Mucosa of rectum (tissue), 2 donors: Measurements from ENCODE around the gene ZDHHC9.

ENCODE experiments used
- H3K27ac ChIP-seq, 2 donors: one replicate each; pipeline ENCODE4 v1.7.0; 2013; ENCODE audit warnings: inconsistent platforms in 2 of 2, low read depth in 2 of 2, low read length in 2 of 2
- H3K27me3 ChIP-seq, 2 donors: one replicate each; pipeline ENCODE4 v1.7.0; 2013; ENCODE audit warnings: low read length in 2 of 2; ENCODE audit not compliant: control insufficient read depth in 2 of 2, insufficient read depth in 2 of 2
- H3K36me3 ChIP-seq, 2 donors: one replicate each; pipeline ENCODE4 v1.7.0; 2013; ENCODE audit warnings: low read length in 2 of 2; ENCODE audit not compliant: control insufficient read depth in 2 of 2, insufficient read depth in 2 of 2
- H3K4me1 ChIP-seq, 2 donors: one replicate each; pipeline ENCODE4 v1.7.0; 2013; ENCODE audit warnings: low read length in 2 of 2, mild to moderate bottlenecking in 1 of 2; ENCODE audit not compliant: control insufficient read depth in 2 of 2, insufficient read depth in 2 of 2
- H3K4me3 ChIP-seq, 2 donors: one replicate each; pipeline ENCODE4 v1.7.0; 2013; ENCODE audit warnings: low read length in 2 of 2
- H3K9ac ChIP-seq, 2 donors: one replicate each; pipeline ENCODE4 v1.7.0; 2013; ENCODE audit warnings: low read length in 2 of 2, low read depth in 1 of 2, mild to moderate bottlenecking in 1 of 2
- H3K9me3 ChIP-seq, 2 donors: one replicate each; pipeline ENCODE4 v1.7.0; 2013; ENCODE audit warnings: low read length in 2 of 2; ENCODE audit not compliant: control insufficient read depth in 2 of 2
- donor health status: healthy.
- donor health status: Normal muscosa, but diverticular disease.

The ZDHHC9 gene

GRCh38 chrX:129823522-129823921 is 20.2 kb downstream of the ZDHHC9 start:
- no peaks in the 10 kb centered on the region for H3K4me1 ChIP-seq
- H3K9me3 ChIP-seq: no peaks in the 10 kb centered on the region
- H3K36me3 ChIP-seq: no peaks in the 10 kb centered on the region
- no peak overlapping the region for H3K9ac ChIP-seq
- H3K27me3 ChIP-seq: no peaks in the 10 kb centered on the region
- H3K27ac ChIP-seq: no peak overlapping the region
- H3K4me3 ChIP-seq: no peak overlapping the region

GRCh38 chrX:129823115-129823514 is 20.6 kb downstream of the ZDHHC9 start:
- no peak overlapping the region for H3K4me3 ChIP-seq
- no peak overlapping the region for H3K27ac ChIP-seq
- no peak overlapping the region for H3K9ac ChIP-seq

GRCh38 chrX:129818123-129818522 is 25.6 kb downstream of the ZDHHC9 start:
- Histone ChIP-seq H3K27me3 (no peaks in the 10 kb centered on the region), H3K9me3 (no peaks in the 10 kb centered on the region), H3K4me1 (no peaks in the 10 kb centered on the region), H3K27ac (no peak overlapping the region), H3K36me3 (no peaks in the 10 kb centered on the region), H3K9ac (no peak overlapping the region), H3K4me3 (no peak overlapping the region)

More at GRCh38 chrX:129823115-129823514, 20.6 kb downstream of the ZDHHC9 start:
- Histone ChIP-seq H3K9me3 (no peaks in the 10 kb centered on the region), H3K36me3 (no peaks in the 10 kb centered on the region), H3K27me3 (no peaks in the 10 kb centered on the region), H3K4me1 (no peaks in the 10 kb centered on the region)

- Histone ChIP-seq H3K4me1 (no peaks in the 10 kb centered on the region), H3K9ac (no peak overlapping the region), H3K36me3 (peaks cover 0 to 8% of the 10 kb centered on the region in 2 donors), H3K27ac (no peak overlapping the region), H3K9me3 (no peaks in the 10 kb centered on the region), H3K4me3 (no peak overlapping the region), H3K27me3 (no peaks in the 10 kb centered on the region)
Observed at GRCh38 chrX:129813662-129814368, 29.9 kb downstream of the ZDHHC9 start.

- H3K27ac ChIP-seq: no peak overlapping the region
Observed at GRCh38 chrX:129808829-129809796, 34.6 kb downstream of the ZDHHC9 start.

GRCh38 chrX:129808158-129808828 is 35.4 kb downstream of the ZDHHC9 start:
- Histone ChIP-seq H3K36me3 (peaks cover 7 to 8% of the 10 kb centered on the region in 2 donors), H3K27me3 (no peaks in the 10 kb centered on the region), H3K4me3 (no peak overlapping the region), H3K4me1 (no peaks in the 10 kb centered on the region), H3K27ac (no peak overlapping the region), H3K9me3 (no peaks in the 10 kb centered on the region), H3K9ac (no peak overlapping the region)

More at GRCh38 chrX:129808829-129809796, 34.6 kb downstream of the ZDHHC9 start:
- H3K36me3 ChIP-seq: peaks cover 7 to 8% of the 10 kb centered on the region in 2 donors
- H3K9ac ChIP-seq: no peak overlapping the region
- no peak overlapping the region for H3K4me3 ChIP-seq
- no peaks in the 10 kb centered on the region for H3K27me3 ChIP-seq
- H3K4me1 ChIP-seq: no peaks in the 10 kb centered on the region
- H3K9me3 ChIP-seq: no peaks in the 10 kb centered on the region

- H3K27ac ChIP-seq: no peak overlapping the region
- H3K4me1 ChIP-seq: no peaks in the 10 kb centered on the region
- no peaks in the 10 kb centered on the region for H3K27me3 ChIP-seq
- no peak overlapping the region for H3K9ac ChIP-seq
- H3K4me3 ChIP-seq: no peak overlapping the region
- peaks cover 0 to 7% of the 10 kb centered on the region in 2 donors for H3K36me3 ChIP-seq
- no peaks in the 10 kb centered on the region for H3K9me3 ChIP-seq
Observed at GRCh38 chrX:129804806-129805205, 38.9 kb downstream of the ZDHHC9 start.

- Histone ChIP-seq H3K27ac (no peak overlapping the region), H3K4me3 (no peak overlapping the region), H3K27me3 (no peaks in the 10 kb centered on the region), H3K4me1 (no peaks in the 10 kb centered on the region), H3K9me3 (no peaks in the 10 kb centered on the region), H3K36me3 (peaks cover 0 to 7% of the 10 kb centered on the region in 2 donors), H3K9ac (no peak overlapping the region)
Observed at GRCh38 chrX:129802863-129803262, 40.8 kb downstream of the ZDHHC9 start.

- Histone ChIP-seq H3K27ac (no peak overlapping the region), H3K4me1 (no peaks in the 10 kb centered on the region)
Observed at GRCh38 chrX:129800186-129800585, 43.5 kb downstream of the ZDHHC9 start.

GRCh38 chrX:129798888-129799287 is 44.8 kb downstream of the ZDHHC9 start:
- no peak overlapping the region for H3K9ac ChIP-seq
- no peaks in the 10 kb centered on the region for H3K4me1 ChIP-seq
- H3K36me3 ChIP-seq: peaks cover 0 to 4% of the 10 kb centered on the region in 2 donors
- H3K27ac ChIP-seq: no peak overlapping the region
- H3K9me3 ChIP-seq: no peaks in the 10 kb centered on the region
- H3K27me3 ChIP-seq: no peaks in the 10 kb centered on the region
- no peak overlapping the region for H3K4me3 ChIP-seq

More at GRCh38 chrX:129800186-129800585, 43.5 kb downstream of the ZDHHC9 start:
- Histone ChIP-seq H3K4me3 (no peak overlapping the region), H3K27me3 (no peaks in the 10 kb centered on the region), H3K36me3 (no peaks in the 10 kb centered on the region), H3K9me3 (no peaks in the 10 kb centered on the region), H3K9ac (no peak overlapping the region)
